Pancreas (tissue), 10 donors: Measurements from ENCODE around the gene XIRP1. TPM values are rescaled to one million over a fixed set of nuclear protein-coding genes. Genes with fewer than 3 reads are reported as not detected.

ENCODE experiments used
- ATAC-seq, 4 donors: fragments of 200-7000 bp; cut with Tn5 transposase; one replicate each; pipeline versions ENCODE4 v1.8.0 to v1.9.1; 2020; ENCODE audit warnings: mild to moderate bottlenecking in 4 of 4, moderate library complexity in 4 of 4
- DNase-seq, 6 donors: peaks; one replicate each; pipeline ENCODE4 v3.0.0-alpha.2; 2020
- FAIRE-seq: peaks from 2 replicates; lab custom pipeline; 2012; peaks lifted over from hg19 to GRCh38; lab: Jason Lieb, UNC
- H3K27ac ChIP-seq, 4 donors: fragments of 200-600 bp; sonication (generic); 1 replicate in 3 of 4; 2 replicates in 1 of 4; pipeline versions ENCODE4 v1.5.0 to v1.8.0; 2020
- H3K27me3 ChIP-seq, 4 donors: fragments of 200-600 bp; one replicate each; pipeline ENCODE4 v1.8.0; 2021
- H3K36me3 ChIP-seq, 3 donors: fragments of 200-600 bp; sonication (generic) in 1 of 3; one replicate each; pipeline versions ENCODE4 v1.5.0 to v1.8.0; 2020 to 2021
- H3K4me1 ChIP-seq, 3 donors: fragments of 200-600 bp; one replicate each; pipeline ENCODE4 v1.8.0; 2021
- H3K4me3 ChIP-seq, 4 donors: fragments of 200-600 bp; sonication (generic) in 2 of 4; one replicate each; pipeline versions ENCODE4 v1.5.0 to v1.8.0; 2020 to 2021
- H3K9me3 ChIP-seq, 4 donors: fragments of 200-600 bp; one replicate each; pipeline ENCODE4 v1.8.0; 2021
- WGBS, 2 donors: extraction: QIAGEN DNeasy Blood & Tissue Kit; methylation state at CpG; one replicate each; pipeline ENCODE4 v1.1.7; 2013; 5-methylcytosine and 5-hydroxymethylcytosine counted together
- intact Hi-C, 3 donors: fragments of 100-400 bp; cut with DNase I; formaldehyde crosslinking; loops; one replicate each; pipeline versions ENCODE4 v1.11.1 to v1.14.2; 2022
- polyA plus RNA-seq, 2 donors: library from polyadenylated mRNA; stranded (reverse); fragments of 200-250 nt; gene quantifications; one replicate each; pipeline ENCODE4 v1.2.3, GENCODE V29; 2013
- total RNA-seq, 6 donors: library from RNA; stranded (reverse); fragmentation: NEBNext Ultra II Directional in 4 of 6; extraction: Animal tissue kit (Norgen Biotek cat#: 25700) in 4 of 6; gene quantifications; one replicate each; pipeline versions ENCODE4 v1.2.1 to v1.2.4, GENCODE V29; 2021 to 2023
- TF ChIP-seq, protein P1 (sequence below), 4 donors: fragments of 200-600 bp; sonication (generic) in 3 of 4; IDR thresholded peaks; one replicate each; pipeline versions ENCODE4 v1.5.0 to v1.8.0; 2021; ENCODE audit warnings: antibody characterized with exemption in 4 of 4
- donor health status: healthy with polysubstance abuse.
- donor health status: DM: no; HTN: no; CAD: no; lungs with moderate emphysema.
- donor health status: DM: no; HTN: no; CAD: no.
- donor health status: control.
- donor health status: control.
- donor health status: Bipolar disorder and iron deficiency.
- donor health status: DM: yes; HTN: yes; CAD: no.
- donor health status: DM: no; HTN: no; CAD: no.
- donor health status: DM: no; HTN: no; CAD: no.
- donor health status: DM: yes; HTN: yes; CAD: no.

Gene XIRP1
- total and polyA plus RNA-seq, 8 donors = 0.08 to 0.43 (median 0.12) TPM; not detected in 4

GRCh38 chr3:39184968-39185285 lies 7.5 kb downstream of the XIRP1 start:
- H3K36me3 ChIP-seq = no peaks in the 10 kb centered on the region
- H3K4me3 ChIP-seq = no peak overlapping the region
- H3K4me1 ChIP-seq = peaks cover 0 to 15% (median 5%) of the 10 kb centered on the region in 3 donors
- no peaks in the 10 kb centered on the region for H3K27me3 ChIP-seq
- FAIRE-seq = no peak
- DNase-seq = no peak
- no peak for ATAC-seq
- TF ChIP-seq, protein P1, sequence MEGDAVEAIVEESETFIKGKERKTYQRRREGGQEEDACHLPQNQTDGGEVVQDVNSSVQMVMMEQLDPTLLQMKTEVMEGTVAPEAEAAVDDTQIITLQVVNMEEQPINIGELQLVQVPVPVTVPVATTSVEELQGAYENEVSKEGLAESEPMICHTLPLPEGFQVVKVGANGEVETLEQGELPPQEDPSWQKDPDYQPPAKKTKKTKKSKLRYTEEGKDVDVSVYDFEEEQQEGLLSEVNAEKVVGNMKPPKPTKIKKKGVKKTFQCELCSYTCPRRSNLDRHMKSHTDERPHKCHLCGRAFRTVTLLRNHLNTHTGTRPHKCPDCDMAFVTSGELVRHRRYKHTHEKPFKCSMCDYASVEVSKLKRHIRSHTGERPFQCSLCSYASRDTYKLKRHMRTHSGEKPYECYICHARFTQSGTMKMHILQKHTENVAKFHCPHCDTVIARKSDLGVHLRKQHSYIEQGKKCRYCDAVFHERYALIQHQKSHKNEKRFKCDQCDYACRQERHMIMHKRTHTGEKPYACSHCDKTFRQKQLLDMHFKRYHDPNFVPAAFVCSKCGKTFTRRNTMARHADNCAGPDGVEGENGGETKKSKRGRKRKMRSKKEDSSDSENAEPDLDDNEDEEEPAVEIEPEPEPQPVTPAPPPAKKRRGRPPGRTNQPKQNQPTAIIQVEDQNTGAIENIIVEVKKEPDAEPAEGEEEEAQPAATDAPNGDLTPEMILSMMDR (IDR thresholded peaks at IDR 0.05) = no peak
- no peak overlapping the region for H3K27ac ChIP-seq
- intact Hi-C loops = loop anchor here in 2 of 3 donors (5.0 to 10.0 kb wide), 2 partner anchors 70 to 107 kb away; no protein-coding TSS in a partner anchor
- no peaks in the 10 kb centered on the region for H3K9me3 ChIP-seq
- WGBS, 2 donors = 89 to 94% methylated on average over 4 of the region's 4 CpGs

DNA sequence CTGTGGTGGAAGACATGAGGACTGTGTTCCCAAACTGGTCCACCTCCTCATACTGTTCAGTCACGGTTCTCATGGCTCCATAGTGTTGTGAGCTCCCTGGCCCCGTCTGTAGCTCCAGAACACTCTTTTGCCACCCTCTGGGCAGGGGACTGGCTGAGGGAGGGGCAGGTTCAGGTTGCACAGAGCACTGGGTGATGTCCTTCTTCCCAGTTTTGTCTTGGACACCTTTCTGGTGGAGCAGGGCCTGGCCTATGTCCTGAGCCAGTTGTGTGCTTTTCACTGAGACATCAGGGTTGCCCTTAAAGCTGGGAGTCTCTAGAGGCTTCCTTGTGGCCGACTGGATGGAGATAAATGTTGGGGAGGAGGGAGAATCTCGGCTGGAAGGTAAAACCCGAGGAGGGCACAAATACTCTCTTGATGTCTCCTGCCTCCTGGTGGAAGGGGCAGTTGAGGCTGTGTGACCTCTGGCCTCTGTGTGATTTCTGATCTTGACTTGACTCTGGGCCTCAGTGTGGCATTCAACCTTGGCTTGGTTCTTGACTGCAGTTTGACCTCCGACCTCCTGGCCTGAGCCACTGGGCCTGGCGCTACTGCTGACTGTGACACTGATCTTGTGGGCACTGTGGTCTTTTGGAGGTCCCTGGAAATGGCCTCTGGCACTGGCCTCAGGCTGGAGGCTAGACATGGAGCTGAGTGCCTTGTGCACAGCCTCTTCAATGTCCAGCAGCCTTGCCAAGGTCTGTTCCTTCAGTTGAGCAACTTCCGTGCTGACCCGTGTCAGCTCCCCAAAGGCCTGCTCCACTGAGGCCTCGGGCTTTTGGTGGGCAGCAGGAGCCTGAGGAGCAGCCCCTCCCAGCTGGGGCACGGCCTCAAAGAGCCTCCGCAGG lies 8.1 kb downstream of the XIRP1 start:
- 81 to 85% methylated on average over 12 of the region's 12 CpGs for WGBS, 2 donors
- intact Hi-C loops = loop anchor here in 1 of 3 donors (10.0 kb wide), 1 partner anchor 70 kb away; no protein-coding TSS in a partner anchor
- ATAC-seq = no peak
- H3K9me3 ChIP-seq = no peaks in the 10 kb centered on the region
- no peak overlapping the region for H3K27ac ChIP-seq
- H3K4me1 ChIP-seq = peaks cover 0 to 21% (median 8%) of the 10 kb centered on the region in 3 donors
- no peaks in the 10 kb centered on the region for H3K36me3 ChIP-seq
- no peaks in the 10 kb centered on the region for H3K27me3 ChIP-seq
- FAIRE-seq = no peak
- no peak overlapping the region for H3K4me3 ChIP-seq
- TF ChIP-seq, protein P1 (IDR thresholded peaks at IDR 0.05) = no peak
- peak in 1 of 6 donors; percentile 9 for DNase-seq

GRCh38 chr3:39183211-39184080 lies 8.9 kb downstream of the XIRP1 start:
- 82 to 84% methylated on average over 12 of the region's 12 CpGs for WGBS, 2 donors

GRCh38 chr3:39181408-39182335 lies 10.7 kb downstream of the XIRP1 start:
- ATAC-seq (no peak), DNase-seq (peak in 1 of 6 donors; percentile 13), FAIRE-seq (no peak)
- no peaks in the 10 kb centered on the region for H3K36me3 ChIP-seq
- H3K27ac ChIP-seq = peak overlapping the region; percentile 14 to 68 (median 56)
- no peaks in the 10 kb centered on the region for H3K9me3 ChIP-seq
- 55 to 62% methylated on average over 7 of the region's 7 CpGs for WGBS, 2 donors
- H3K27me3 ChIP-seq = no peaks in the 10 kb centered on the region
- peak overlapping the region in 1 of 4 donors; percentile 31 for H3K4me3 ChIP-seq
- TF ChIP-seq, protein P1 (IDR thresholded peaks at IDR 0.05) = no peak
- peaks cover 8 to 38% (median 14%) of the 10 kb centered on the region in 3 donors for H3K4me1 ChIP-seq
- intact Hi-C loops = loop anchor here in 1 of 3 donors (10.0 kb wide), 1 partner anchor 67 kb away; no protein-coding TSS in a partner anchor

More at GRCh38 chr3:39183211-39184080, 8.9 kb downstream of the XIRP1 start:
- DNase-seq = peak in 1 of 6 donors; percentile 8
- ATAC-seq = no peak
- no peaks in the 10 kb centered on the region for H3K36me3 ChIP-seq
- TF ChIP-seq, protein P1 (IDR thresholded peaks at IDR 0.05) = no peak
- no peak for FAIRE-seq
- intact Hi-C loops = loop anchor here in 1 of 3 donors (10.0 kb wide), 1 partner anchor 69 kb away; no protein-coding TSS in a partner anchor
- H3K27ac ChIP-seq = no peak overlapping the region
- no peak overlapping the region for H3K4me3 ChIP-seq
- no peaks in the 10 kb centered on the region for H3K27me3 ChIP-seq
- no peaks in the 10 kb centered on the region for H3K9me3 ChIP-seq
- H3K4me1 ChIP-seq = peaks cover 6 to 27% (median 8%) of the 10 kb centered on the region in 3 donors
